H1 (cell line): ENCODE results near the gene ATP6V1F. TPM values are rescaled to one million over a fixed set of nuclear protein-coding genes. Genes with fewer than 3 reads are reported as not detected.

Experiments used
- CTCF ChIA-PET: fragments of 300-600 bp; sonication (Branson Sonifier 250); formaldehyde crosslinking; loops from one replicate; lab custom pipeline; 2021; ENCODE audit not compliant: partially characterized antibody; lab: Charles Lee
- POLR2A ChIA-PET: fragments of 300-600 bp; sonication (Branson Sonifier 250); formaldehyde crosslinking; loops from one replicate; lab custom pipeline; 2021; ENCODE audit warnings: inconsistent platforms; ENCODE audit not compliant: partially characterized antibody; lab: Charles Lee
- DNase-seq, 2 experiments: peaks; one replicate each; pipeline versions ENCODE4 v3.0.0 to v3.0.0-alpha.2; 2010 to 2022; ENCODE audit warnings: low spot score in 2 of 2, low read depth in 1 of 2, mixed read lengths in 1 of 2
- FAIRE-seq: peaks from 2 replicates; lab custom pipeline; 2011; peaks lifted over from hg19 to GRCh38; lab: Jason Lieb, UNC
- H2AFZ ChIP-seq: 2 replicates; pipeline ENCODE4 v1.8.1; 2012; ENCODE audit warnings: low read length, inconsistent platforms
- H2AK5ac ChIP-seq: 2 replicates; pipeline ENCODE4 v1.6.1; 2013; ENCODE audit warnings: low read depth, low read length
- H2BK120ac ChIP-seq: replicated peaks from 2 replicates; pipeline ENCODE3; 2013; ENCODE audit warnings: low read depth, low read length, inconsistent platforms
- H2BK12ac ChIP-seq: 2 replicates; pipeline ENCODE4 v1.6.1; 2013; ENCODE audit warnings: low read depth, low read length
- H2BK15ac ChIP-seq: 2 replicates; pipeline ENCODE4 v1.6.1; 2013; ENCODE audit warnings: low read length
- H2BK20ac ChIP-seq: 2 replicates; pipeline ENCODE4 v1.6.1; 2013; ENCODE audit warnings: low read length
- H2BK5ac ChIP-seq: 2 replicates; pipeline ENCODE4 v1.6.1; 2013; ENCODE audit warnings: low read depth, low read length
- H3K14ac ChIP-seq: 2 replicates; pipeline ENCODE4 v1.6.1; 2013; ENCODE audit warnings: inconsistent platforms; ENCODE audit not compliant: insufficient read length
- H3K18ac ChIP-seq: 2 replicates; pipeline ENCODE4 v1.6.1; 2013; ENCODE audit warnings: low read length; ENCODE audit errors: extremely low read depth
- H3K23ac ChIP-seq: 2 replicates; pipeline ENCODE4 v1.6.1; 2013; ENCODE audit warnings: inconsistent platforms; ENCODE audit not compliant: insufficient read length
- H3K23me2 ChIP-seq: 2 replicates; pipeline ENCODE4 v1.6.1; 2013; ENCODE audit warnings: low read depth, low read length
- H3K27ac ChIP-seq: 2 replicates; pipeline ENCODE4 v1.6.1; 2011; ENCODE audit warnings: low read depth, low read length, inconsistent platforms
- H3K27me3 ChIP-seq, 4 experiments: replicated peaks in 1 of 4; 1 replicate in 1 of 4; 2 replicates in 3 of 4; pipeline versions ENCODE4 v1.6.1 to v1.8.1; 2011 to 2013; ENCODE audit warnings: low read length in 3 of 4, mild to moderate bottlenecking in 3 of 4, inconsistent platforms in 2 of 4, mixed read lengths in 2 of 4, moderate library complexity in 1 of 4; ENCODE audit not compliant: control insufficient read depth in 3 of 4, insufficient read depth in 3 of 4; ENCODE audit errors: extremely low read depth in 1 of 4
- H3K36me3 ChIP-seq, 4 experiments: 2 replicates each; pipeline versions ENCODE4 v1.6.1 to v1.8.1; 2011 to 2013; ENCODE audit warnings: mild to moderate bottlenecking in 4 of 4, low read length in 3 of 4, moderate library complexity in 2 of 4, control low read depth in 1 of 4, inconsistent platforms in 1 of 4; ENCODE audit not compliant: insufficient read depth in 4 of 4, control insufficient read depth in 2 of 4
- H3K4ac ChIP-seq: replicated peaks from 2 replicates; pipeline ENCODE3; 2013; ENCODE audit warnings: low read length, low read depth, mixed read lengths, inconsistent platforms; ENCODE audit not compliant: insufficient read length
- H3K4me1 ChIP-seq, 4 experiments: replicated peaks in 1 of 4; 1 replicate in 1 of 4; 2 replicates in 3 of 4; pipeline versions ENCODE4 v1.6.1 to v1.8.1; 2011 to 2013; ENCODE audit warnings: low read length in 3 of 4, inconsistent platforms in 2 of 4, mixed read lengths in 1 of 4; ENCODE audit not compliant: insufficient read depth in 4 of 4, control insufficient read depth in 3 of 4
- H3K4me2 ChIP-seq, 2 experiments: 2 replicates each; pipeline versions ENCODE4 v1.6.1 to v1.8.1; 2011 to 2013; ENCODE audit warnings: low read depth in 2 of 2, low read length in 2 of 2, control low read depth in 1 of 2, inconsistent platforms in 1 of 2, mild to moderate bottlenecking in 1 of 2; ENCODE audit not compliant: insufficient read depth in 1 of 2
- H3K4me3 ChIP-seq, 4 experiments: fragments of 200-600, 300-600 bp in 1 of 4; sonication (generic), shearing (Covaris generic), sonication (Bioruptor Twin) in 1 of 4; 2 replicates each; pipeline versions ENCODE4 v1.5.1 to v1.8.1; 2011 to 2016; ENCODE audit warnings: low read length in 4 of 4, low read depth in 3 of 4, control low read depth in 2 of 4, inconsistent platforms in 2 of 4, mild to moderate bottlenecking in 2 of 4, mixed read lengths in 1 of 4, moderate library complexity in 1 of 4; ENCODE audit not compliant: insufficient read depth in 2 of 4; ENCODE audit errors: extremely low read depth in 1 of 4
- H3K56ac ChIP-seq: replicated peaks from 2 replicates; pipeline ENCODE3; 2013; ENCODE audit warnings: low read depth, mild to moderate bottlenecking, mixed read lengths, low read length, inconsistent platforms; ENCODE audit not compliant: insufficient read length
- H3K79me1 ChIP-seq: 2 replicates; pipeline ENCODE4 v1.6.1; 2013; ENCODE audit warnings: low read depth, low read length, control low read depth
- H3K79me2 ChIP-seq, 2 experiments: 2 replicates each; pipeline versions ENCODE4 v1.6.1 to v1.8.1; 2012 to 2013; ENCODE audit warnings: low read length in 2 of 2, mild to moderate bottlenecking in 2 of 2, inconsistent platforms in 1 of 2; ENCODE audit not compliant: insufficient read depth in 2 of 2, control insufficient read depth in 1 of 2
- H3K9ac ChIP-seq, 4 experiments: replicated peaks in 1 of 4; 1 replicate in 1 of 4; 2 replicates in 3 of 4; pipeline versions ENCODE4 v1.6.1 to v1.8.1; 2011 to 2013; ENCODE audit warnings: low read depth in 3 of 4, low read length in 3 of 4, control low read depth in 2 of 4, mild to moderate bottlenecking in 2 of 4, moderate library complexity in 2 of 4, inconsistent platforms in 1 of 4; ENCODE audit errors: extremely low read depth in 1 of 4
- H3K9me3 ChIP-seq, 2 experiments: 2 replicates each; pipeline versions ENCODE4 v1.6.1 to v1.8.1; 2012 to 2013; ENCODE audit warnings: mild to moderate bottlenecking in 2 of 2, moderate library complexity in 2 of 2, control low read depth in 1 of 2, inconsistent platforms in 1 of 2, low read depth in 1 of 2, low read length in 1 of 2, mixed read lengths in 1 of 2; ENCODE audit not compliant: insufficient read depth in 2 of 2
- H4K20me1 ChIP-seq, 2 experiments: replicated peaks in 1 of 2; 2 replicates each; pipeline versions ENCODE3 to v1.8.1; 2011 to 2013; ENCODE audit warnings: inconsistent platforms in 2 of 2, low read length in 2 of 2, mild to moderate bottlenecking in 1 of 2; ENCODE audit not compliant: insufficient read depth in 2 of 2, control insufficient read depth in 1 of 2
- H4K5ac ChIP-seq: 2 replicates; pipeline ENCODE4 v1.6.1; 2013; ENCODE audit warnings: low read length, low read depth, mixed read lengths, inconsistent platforms; ENCODE audit not compliant: insufficient read length
- H4K8ac ChIP-seq: 2 replicates; pipeline ENCODE4 v1.8.0; 2013; ENCODE audit warnings: mild to moderate bottlenecking, moderate library complexity, low read length, inconsistent platforms; ENCODE audit not compliant: insufficient read depth; ENCODE audit errors: extremely low read depth
- H4K91ac ChIP-seq: replicated peaks from 2 replicates; pipeline ENCODE3; 2013; ENCODE audit warnings: low read length, mixed read lengths, inconsistent platforms; ENCODE audit not compliant: insufficient read length
- BCL11A ChIP-seq, 2 experiments: IDR thresholded peaks; one replicate each; pipeline ENCODE4 v1.6.1; 2011; ENCODE audit warnings: low read depth in 2 of 2, low read length in 2 of 2, mild to moderate bottlenecking in 2 of 2
- RAD21 ChIP-seq, 2 experiments: IDR thresholded peaks in 1 of 2; conservative IDR thresholded peaks in 1 of 2; 2 replicates each; pipeline ENCODE4 v1.6.1; 2011; ENCODE audit warnings: low read depth in 2 of 2, low read length in 2 of 2, improper control_type of control experiment in 1 of 2, inconsistent platforms in 1 of 2, mild to moderate bottlenecking in 1 of 2, moderate library complexity in 1 of 2
- USF2 ChIP-seq: IDR thresholded peaks from 2 replicates; pipeline ENCODE4 v1.6.1; 2011; ENCODE audit warnings: low read length, improper control_type of control experiment
- ZNF274 ChIP-seq: IDR thresholded peaks from 2 replicates; pipeline ENCODE4 v1.7.0; 2012; ENCODE audit warnings: low read length, borderline replicate concordance; ENCODE audit errors: extremely low read depth
- WGBS, 2 experiments: shearing (Covaris generic) in 1 of 2; methylation state at CpG; one replicate each; pipeline versions ENCODE4 v1.1.6 to v1.1.7; 2013 to 2015; ENCODE audit warnings: low lambda C conversion rate in 2 of 2, mixed read lengths in 2 of 2, inconsistent platforms in 1 of 2, low coverage in 1 of 2, missing lambda C conversion rate in 1 of 2; ENCODE audit not compliant: insufficient replicate concordance in 2 of 2, insufficient coverage in 1 of 2, insufficient read length in 1 of 2; ENCODE audit errors: extremely low coverage in 1 of 2, missing lambda C conversion rate in 1 of 2; 5-methylcytosine and 5-hydroxymethylcytosine counted together
- polyA plus RNA-seq, 7 experiments: library from polyadenylated mRNA; depleted of rRNA in 3 of 7; stranded (reverse) in 5 of 7; unstranded in 2 of 7; fragments of >200 nt in 5 of 7; fragments of 200-250 nt in 2 of 7; gene quantifications; 1 replicate in 5 of 7; 2 replicates in 1 of 7; 4 replicates in 1 of 7; pipeline versions ENCODE4 v1.2.1 to v1.2.3, GENCODE V29; 2011 to 2013; ENCODE audit warnings: missing spikeins in 2 of 7, mixed read lengths in 2 of 7
- total RNA-seq: library from RNA; stranded (reverse); fragmentation: NEBNext Ultra II Directional; extraction: Animal tissue kit (Norgen Biotek cat#: 25700); gene quantifications from 2 replicates; pipeline ENCODE4 v1.2.1, GENCODE V29; 2021

Gene ATP6V1F
- total and polyA plus RNA-seq, 2 of the 8 experiments (the other 6 are each of a cell fraction or from before 2014, with no cell fraction given): 104 to 318 TPM

- Histone ChIP-seq H3K23me2 (no peaks in the 10 kb centered on the region), H2BK120ac (no peak overlapping the region), H3K18ac (no peak overlapping the region), H2BK5ac (no peak overlapping the region), H3K4me1 (peaks cover 0 to 3% (median 1%) of the 10 kb centered on the region in 4 experiments; a peak in 5 of 7 replicates), H2AK5ac (no peak overlapping the region), H3K56ac (no peak overlapping the region), H3K23ac (no peak overlapping the region), H3K4me3 (no peak overlapping the region), H4K20me1 (peaks cover 0 to 2% of the 10 kb centered on the region in 2 experiments), H4K91ac (no peak overlapping the region), H3K14ac (no peak overlapping the region), H4K5ac (no peak overlapping the region), H3K9me3 (no peaks in the 10 kb centered on the region), H3K4ac (no peak overlapping the region), H3K4me2 (no peak overlapping the region), H3K79me1 (no peaks in the 10 kb centered on the region), H2BK15ac (no peak overlapping the region), H4K8ac (no peak overlapping the region), H3K79me2 (no peaks in the 10 kb centered on the region), H2BK12ac (no peak overlapping the region), H3K27ac (no peak overlapping the region), H3K36me3 (no peaks in the 10 kb centered on the region), H3K27me3 (no peaks in the 10 kb centered on the region), H2BK20ac (no peak overlapping the region), H3K9ac (no peak overlapping the region), H2AFZ (no peak overlapping the region)
- 94% methylated on average over 14 of the region's 14 CpGs; no CpG with 5 or more reads in 1 of the 2 experiments for WGBS, 2 experiments
- ChIA-PET CTCF (interaction anchor here (1.0 to 11.5 kb wide), 6 partner anchors 13 to 69 kb away, joined by 3 to 148 read pairs (median 7); partner anchors contain the start of gene ATP6V1F), POLR2A (interaction anchor here (0.6 to 1.0 kb wide), 3 partner anchors 14 to 171 kb away, joined by 3 to 4 read pairs (median 3); no protein-coding TSS in a partner anchor)
- no peak for TF ChIP-seq USF2
- no peak for TF ChIP-seq ZNF274
- TF ChIP-seq RAD21 (IDR thresholded peaks at IDR 0.05 in 1 of 2, conservative IDR thresholded peaks at IDR 0.05 in 1 of 2; ENCODE audit: low read depth in 2 of 2, low read length in 2 of 2): no peak
- no peak for TF ChIP-seq BCL11A (IDR thresholded peaks at IDR 0.05; ENCODE audit: low read depth in 2 of 2, low read length in 2 of 2)
- FAIRE-seq (no peak), DNase-seq (no peak)
These were observed 15.7 kb upstream of the ATP6V1F start for GRCh38 chr7:128846781-128847444.
